A549 (cell line): ENCODE results near the gene C1QTNF12. TPM values are rescaled to one million over a fixed set of nuclear protein-coding genes. Genes with fewer than 3 reads are reported as not detected.

Experiments
- ATAC-seq, 2 experiments: fragments of 200-7000 bp in 1 of 2; fragments of >200 bp in 1 of 2; cut with Nextera tagmentation in 1 of 2; cut with Tn5 transposase in 1 of 2; 3 replicates each; pipeline versions ENCODE4 v1.8.0 to v1.9.1; 2018 to 2020; ENCODE audit warnings: mild to moderate bottlenecking in 1 of 2, moderate library complexity in 1 of 2
- CTCF ChIA-PET: fragments of 300-600 bp; sonication (Branson Sonifier 250); formaldehyde crosslinking; extraction: SDS; loops from one replicate; lab custom pipeline; 2021; ENCODE audit warnings: antibody characterized with exemption, inconsistent platforms; lab: Yijun Ruan, JAX
- POLR2A ChIA-PET: fragments of 350-600 bp; formaldehyde crosslinking; extraction: SDS; loops from one replicate; lab custom pipeline; 2021; ENCODE audit warnings: antibody characterized with exemption, inconsistent platforms; lab: Yijun Ruan, JAX
- DNase-seq, 2 experiments: peaks; one replicate each; pipeline versions ENCODE4 v3.0.0 to v3.0.0-alpha.2; 2011 to 2016; ENCODE audit warnings: low read depth in 1 of 2, low spot score in 1 of 2
- FAIRE-seq: peaks from 2 replicates; lab custom pipeline; 2011; peaks lifted over from hg19 to GRCh38; lab: Jason Lieb, UNC
- H3K27ac ChIP-seq, 2 experiments: fragments of >200 bp; sonication (Bioruptor Twin); formaldehyde crosslinking; 3 replicates each; pipeline ENCODE4 v1.5.1; 2016 to 2017
- H3K4me1 ChIP-seq: fragments of >200 bp; sonication (Bioruptor Twin); formaldehyde crosslinking; 3 replicates; pipeline ENCODE4 v1.6.1; 2016
- H3K4me2 ChIP-seq: fragments of >200 bp; sonication (Bioruptor Twin); formaldehyde crosslinking; 3 replicates; pipeline ENCODE4 v1.6.1; 2016
- H3K4me3 ChIP-seq: fragments of >200 bp; sonication (Bioruptor Twin); formaldehyde crosslinking; 3 replicates; pipeline ENCODE4 v1.5.1; 2016
- H3K9me3 ChIP-seq: fragments of >200 bp; sonication (Bioruptor Twin); formaldehyde crosslinking; 3 replicates; pipeline ENCODE4 v1.6.1; 2016
- CBX2 ChIP-seq: fragments of 200-600 bp; sonication (generic); IDR thresholded peaks from 2 replicates; pipeline ENCODE4 v1.6.1; 2016; ENCODE audit warnings: low read depth, mild to moderate bottlenecking, borderline replicate concordance
- CBX8 ChIP-seq: fragments of 200-600 bp; sonication (generic); IDR thresholded peaks from 2 replicates; pipeline ENCODE4 v1.6.1; 2016
- CHD4 ChIP-seq: fragments of 200-600 bp; sonication (generic); IDR thresholded peaks from 2 replicates; pipeline ENCODE4 v1.6.1; 2016; ENCODE audit warnings: antibody characterized with exemption, mild to moderate bottlenecking, borderline replicate concordance
- EHF ChIP-seq: fragments of 250-450 bp; sonication (Bioruptor Pico); IDR thresholded peaks from 2 replicates; pipeline ENCODE4 v1.5.0; 2020; ENCODE audit warnings: mild to moderate bottlenecking
- ESRRA ChIP-seq: fragments of 150-350 bp; IDR thresholded peaks from 2 replicates; pipeline ENCODE4 v1.6.1; 2014; ENCODE audit warnings: mild to moderate bottlenecking, low read length, borderline replicate concordance
- FOSB ChIP-seq: fragments of 250-450 bp; sonication (Bioruptor Pico); IDR thresholded peaks from 2 replicates; pipeline ENCODE4 v1.5.0; 2020; ENCODE audit warnings: mild to moderate bottlenecking, moderate library complexity
- HDAC2 ChIP-seq: fragments of 200-600 bp; sonication (generic); IDR thresholded peaks from 2 replicates; pipeline ENCODE4 v1.6.1; 2016
- HES2 ChIP-seq: fragments of >200 bp; sonication (Bioruptor Twin); formaldehyde crosslinking; IDR thresholded peaks from 2 replicates; pipeline ENCODE4 v1.6.1; 2016
- HOXB5 ChIP-seq: fragments of 250-450 bp; sonication (Bioruptor Pico); IDR thresholded peaks from 2 replicates; pipeline ENCODE4 v1.5.0; 2020; ENCODE audit warnings: mild to moderate bottlenecking, moderate library complexity
- JUN ChIP-seq, 2 experiments: fragments of >200 bp; sonication (Bioruptor Twin); formaldehyde crosslinking; IDR thresholded peaks; 2 replicates in 1 of 2; 3 replicates in 1 of 2; pipeline ENCODE4 v1.6.1; 2016 to 2017
- JUNB ChIP-seq: fragments of >200 bp; sonication (Bioruptor Twin); formaldehyde crosslinking; IDR thresholded peaks from 2 replicates; pipeline ENCODE4 v1.6.1; 2016
- MYC ChIP-seq: IDR thresholded peaks from 2 replicates; pipeline ENCODE4 v1.6.1; 2012; ENCODE audit warnings: mild to moderate bottlenecking, inconsistent platforms, low read length, improper control_type of control experiment, borderline replicate concordance
- PBX3 ChIP-seq: IDR thresholded peaks from 2 replicates; pipeline ENCODE4 v1.6.1; 2012
- PHF8 ChIP-seq: fragments of 200-600 bp; sonication (generic); IDR thresholded peaks from 2 replicates; pipeline ENCODE4 v1.6.1; 2016; ENCODE audit warnings: low read depth, mild to moderate bottlenecking, antibody characterized with exemption, moderate library complexity, borderline replicate concordance
- TFCP2L1 ChIP-seq: fragments of 250-450 bp; sonication (Bioruptor Pico); IDR thresholded peaks from 2 replicates; pipeline ENCODE4 v1.5.0; 2021; ENCODE audit warnings: mild to moderate bottlenecking
- ZFP36 ChIP-seq: fragments of 450-650 bp; IDR thresholded peaks from 2 replicates; pipeline ENCODE4 v1.6.1; 2014; ENCODE audit warnings: borderline replicate concordance; ENCODE audit not compliant: partially characterized antibody
- WGBS: methylation state at CpG from one replicate; pipeline ENCODE4 v1.1.6; 2017; ENCODE audit errors: missing lambda C conversion rate; 5-methylcytosine and 5-hydroxymethylcytosine counted together
- polyA plus RNA-seq, 4 experiments: library from polyadenylated mRNA; depleted of rRNA in 3 of 4; stranded (reverse); fragments of >200 nt; fragmentation: RNase III in 1 of 4; extraction: RNeasy Plus Mini Kit Qiagen cat#74134 plus additional on column Dnase treatment in 1 of 4; gene quantifications; 2 replicates in 3 of 4; 3 replicates in 1 of 4; pipeline ENCODE4 v1.2.3, GENCODE V29; 2011 to 2017
- TF ChIP-seq, protein P1 (sequence below): fragments of 200-600 bp; sonication (generic); IDR thresholded peaks from 2 replicates; pipeline ENCODE4 v1.6.1; 2016; ENCODE audit warnings: antibody characterized with exemption, mild to moderate bottlenecking, moderate library complexity
- TF ChIP-seq, protein P2 (sequence below): IDR thresholded peaks from 2 replicates; pipeline ENCODE4 v1.6.1; 2012

Gene C1QTNF12
- polyA plus RNA-seq, 2 of the 4 experiments (the other 2 are of a cell fraction) = 0.47 to 0.83 TPM

- ATAC-seq (peak; percentile 11 to 15; a peak in 3 of 6 replicates), FAIRE-seq (no peak)
- CTCF ChIA-PET = interaction anchor here (1.2 kb wide), 1 partner anchor 301 kb away, joined by 3 read pairs; no protein-coding TSS in a partner anchor
Observed at GRCh38 chr1:1285611-1286311, 39.2 kb upstream of the C1QTNF12 start.

GRCh38 chr1:1285102-1285571 lies 38.6 kb upstream of the C1QTNF12 start:
- TF ChIP-seq, protein P1, sequence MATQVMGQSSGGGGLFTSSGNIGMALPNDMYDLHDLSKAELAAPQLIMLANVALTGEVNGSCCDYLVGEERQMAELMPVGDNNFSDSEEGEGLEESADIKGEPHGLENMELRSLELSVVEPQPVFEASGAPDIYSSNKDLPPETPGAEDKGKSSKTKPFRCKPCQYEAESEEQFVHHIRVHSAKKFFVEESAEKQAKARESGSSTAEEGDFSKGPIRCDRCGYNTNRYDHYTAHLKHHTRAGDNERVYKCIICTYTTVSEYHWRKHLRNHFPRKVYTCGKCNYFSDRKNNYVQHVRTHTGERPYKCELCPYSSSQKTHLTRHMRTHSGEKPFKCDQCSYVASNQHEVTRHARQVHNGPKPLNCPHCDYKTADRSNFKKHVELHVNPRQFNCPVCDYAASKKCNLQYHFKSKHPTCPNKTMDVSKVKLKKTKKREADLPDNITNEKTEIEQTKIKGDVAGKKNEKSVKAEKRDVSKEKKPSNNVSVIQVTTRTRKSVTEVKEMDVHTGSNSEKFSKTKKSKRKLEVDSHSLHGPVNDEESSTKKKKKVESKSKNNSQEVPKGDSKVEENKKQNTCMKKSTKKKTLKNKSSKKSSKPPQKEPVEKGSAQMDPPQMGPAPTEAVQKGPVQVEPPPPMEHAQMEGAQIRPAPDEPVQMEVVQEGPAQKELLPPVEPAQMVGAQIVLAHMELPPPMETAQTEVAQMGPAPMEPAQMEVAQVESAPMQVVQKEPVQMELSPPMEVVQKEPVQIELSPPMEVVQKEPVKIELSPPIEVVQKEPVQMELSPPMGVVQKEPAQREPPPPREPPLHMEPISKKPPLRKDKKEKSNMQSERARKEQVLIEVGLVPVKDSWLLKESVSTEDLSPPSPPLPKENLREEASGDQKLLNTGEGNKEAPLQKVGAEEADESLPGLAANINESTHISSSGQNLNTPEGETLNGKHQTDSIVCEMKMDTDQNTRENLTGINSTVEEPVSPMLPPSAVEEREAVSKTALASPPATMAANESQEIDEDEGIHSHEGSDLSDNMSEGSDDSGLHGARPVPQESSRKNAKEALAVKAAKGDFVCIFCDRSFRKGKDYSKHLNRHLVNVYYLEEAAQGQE = no peak
- TF ChIP-seq, protein P2, sequence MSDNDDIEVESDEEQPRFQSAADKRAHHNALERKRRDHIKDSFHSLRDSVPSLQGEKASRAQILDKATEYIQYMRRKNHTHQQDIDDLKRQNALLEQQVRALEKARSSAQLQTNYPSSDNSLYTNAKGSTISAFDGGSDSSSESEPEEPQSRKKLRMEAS = no peak
- TF ChIP-seq ESRRA (no peak), HES2 (no peak), TFCP2L1 (no peak), CBX8 (no peak), ZFP36 (no peak), MYC (no peak), CHD4 (no peak), JUNB (no peak), HOXB5 (CRISPR knock-in tag) (no peak), HDAC2 (no peak), CBX2 (no peak), JUN (IDR thresholded peaks at IDR 0.05) (no peak), FOSB (no peak), EHF (CRISPR knock-in tag) (no peak)
- no peak overlapping the region for H3K27ac ChIP-seq
- H3K9me3 ChIP-seq = no peaks in the 10 kb centered on the region
- 85% methylated on average over 5 of the region's 22 CpGs for WGBS
- DNase-seq (no peak), ATAC-seq (peak; percentile 7 to 30; a peak in 3 of 6 replicates), FAIRE-seq (no peak)
- ChIA-PET POLR2A (interaction anchor here (0.5 kb wide), 1 partner anchor 85 kb away, joined by 4 read pairs; no protein-coding TSS in a partner anchor), CTCF (interaction anchor here (3.3 kb wide), 1 partner anchor 163 kb away, joined by 15 read pairs; no protein-coding TSS in a partner anchor)
- no peak overlapping the region for H3K4me3 ChIP-seq
- H3K4me1 ChIP-seq = peaks cover 8% of the 10 kb centered on the region; the same call in 2 of the 3 replicates
- H3K4me2 ChIP-seq = no peak overlapping the region

More at GRCh38 chr1:1285611-1286311, 39.2 kb upstream of the C1QTNF12 start:
- WGBS = 77% methylated on average over 15 of the region's 37 CpGs
- no peaks in the 10 kb centered on the region for H3K9me3 ChIP-seq
- TF ChIP-seq PBX3 (peak; percentile 25; the same call in 1 of the 2 replicates), PHF8 (no peak)
- DNase-seq = no peak
- H3K27ac ChIP-seq = no peak overlapping the region
- H3K4me3 ChIP-seq = no peak overlapping the region
- peaks cover 8% of the 10 kb centered on the region; the same call in 2 of the 3 replicates for H3K4me1 ChIP-seq
- POLR2A ChIA-PET = interaction anchor here (0.5 kb wide), 1 partner anchor 85 kb away, joined by 4 read pairs; no protein-coding TSS in a partner anchor
- H3K4me2 ChIP-seq = no peak overlapping the region
